HL-60 (cell line): ENCODE results near the gene LRRC51.
"Not testable (repeated sequence)": the region's sequence is repeated elsewhere in the genome, so short reads cannot be mapped to it uniquely, and the experiment has no call there.

Experiments used
- CTCF ChIP-seq: IDR thresholded peaks from one replicate; pipeline ENCODE4 v1.5.1; 2011; ENCODE audit warnings: low read length, control low read depth, inconsistent platforms; ENCODE audit not compliant: insufficient read depth
- GABPA ChIP-seq: IDR thresholded peaks from 2 replicates; pipeline ENCODE4 v1.6.1; 2012; ENCODE audit warnings: low read depth
- REST ChIP-seq: IDR thresholded peaks from 2 replicates; pipeline ENCODE4 v1.6.1; 2012; ENCODE audit warnings: low read depth; ENCODE audit not compliant: insufficient replicate concordance

GRCh38 chr11:72142543-72142942 lies 61.9 kb downstream of the LRRC51 start:
- TF ChIP-seq CTCF, REST, GABPA: not testable (repeated sequence)
